ENCODE measurements around the gene OAF. TPM values are rescaled to one million over a fixed set of nuclear protein-coding genes. Genes with fewer than 3 reads are reported as not detected.

The OAF gene
- total RNA-seq, 1 donor from 2014 or later: 39.4 TPM

- TF ChIP-seq CTCF (conservative IDR thresholded peaks at IDR 0.05; ENCODE audit: low read depth, low read length): no peak
- no peak for DNase-seq (ENCODE audit: low read depth)
- no peak overlapping the region for H3K4me3 ChIP-seq (ENCODE audit: low read depth, low read length)
Observed at GRCh38 chr11:120259988-120260565, 49.2 kb downstream of the OAF start.

- DNase-seq (ENCODE audit: low read depth): no peak
- no peak for TF ChIP-seq CTCF (conservative IDR thresholded peaks at IDR 0.05; ENCODE audit: low read depth, low read length)
- no peak overlapping the region for H3K4me3 ChIP-seq (ENCODE audit: low read depth, low read length)
Observed at GRCh38 chr11:120260616-120261015, 49.8 kb downstream of the OAF start.

- TF ChIP-seq CTCF (conservative IDR thresholded peaks at IDR 0.05; ENCODE audit: low read depth, low read length): no peak
- no peak for DNase-seq (ENCODE audit: low read depth)
- H3K4me3 ChIP-seq (ENCODE audit: low read depth, low read length): no peak overlapping the region
Observed at GRCh38 chr11:120261321-120261720, 50.5 kb downstream of the OAF start.

GRCh38 chr11:120261931-120262330 is 51.1 kb downstream of the OAF start:
- DNase-seq (ENCODE audit: low read depth): no peak
- TF ChIP-seq CTCF (conservative IDR thresholded peaks at IDR 0.05; ENCODE audit: low read depth, low read length): no peak
- H3K4me3 ChIP-seq (ENCODE audit: low read depth, low read length): no peak overlapping the region

- no peak for DNase-seq (ENCODE audit: low read depth)
- no peak for TF ChIP-seq CTCF (conservative IDR thresholded peaks at IDR 0.05; ENCODE audit: low read depth, low read length)
- no peak overlapping the region for H3K4me3 ChIP-seq (ENCODE audit: low read depth, low read length)
Observed at GRCh38 chr11:120267319-120267718, 56.5 kb downstream of the OAF start.

- H3K4me3 ChIP-seq (ENCODE audit: low read depth, low read length): no peak overlapping the region
- no peak for TF ChIP-seq CTCF (conservative IDR thresholded peaks at IDR 0.05; ENCODE audit: low read depth, low read length)
- no peak for DNase-seq (ENCODE audit: low read depth)
Observed at GRCh38 chr11:120268686-120269085, 57.9 kb downstream of the OAF start.

- no peak for TF ChIP-seq CTCF (conservative IDR thresholded peaks at IDR 0.05; ENCODE audit: low read depth, low read length)
- H3K4me3 ChIP-seq (ENCODE audit: low read depth, low read length): no peak overlapping the region
- DNase-seq (ENCODE audit: low read depth): no peak
Observed at GRCh38 chr11:120270386-120270785, 59.6 kb downstream of the OAF start.

Measured in epithelial cell of proximal tubule (primary cell).